ENCODE results near the gene GRIK3. TPM values are rescaled to one million over a fixed set of nuclear protein-coding genes. Genes with fewer than 3 reads are reported as not detected.

GRIK3 gene
- total RNA-seq, 4 donors from 2014 or later: 0.13 to 0.42 (median 0.15) TPM; not detected in 1

DNA sequence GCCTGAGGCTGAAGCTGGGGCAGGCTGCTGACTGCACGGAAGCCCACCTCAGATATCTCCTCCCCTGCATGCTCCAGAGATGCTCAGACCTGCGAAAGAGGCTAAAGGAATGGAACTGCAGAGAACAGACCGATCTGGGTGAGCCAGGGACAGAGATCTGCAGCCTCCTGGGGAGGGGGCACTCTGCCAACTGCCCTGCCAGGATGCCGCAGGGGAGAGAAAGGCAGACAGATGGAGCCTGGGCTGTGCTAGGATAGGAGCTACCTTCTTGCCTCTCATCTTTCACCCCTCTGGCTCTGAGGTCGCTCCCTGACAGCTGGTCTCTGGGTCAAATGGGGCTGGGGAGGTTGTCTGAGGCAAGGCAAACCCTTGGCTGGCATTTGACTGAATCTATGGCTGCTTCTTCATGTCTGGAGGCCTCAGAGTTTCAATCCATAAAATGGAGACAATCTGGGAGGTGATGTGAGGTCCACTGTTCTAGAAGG, 238.2 kb downstream of the GRIK3 start:
- H3K9me3 ChIP-seq: no peaks in the 10 kb centered on the region
- TF ChIP-seq, protein P1, sequence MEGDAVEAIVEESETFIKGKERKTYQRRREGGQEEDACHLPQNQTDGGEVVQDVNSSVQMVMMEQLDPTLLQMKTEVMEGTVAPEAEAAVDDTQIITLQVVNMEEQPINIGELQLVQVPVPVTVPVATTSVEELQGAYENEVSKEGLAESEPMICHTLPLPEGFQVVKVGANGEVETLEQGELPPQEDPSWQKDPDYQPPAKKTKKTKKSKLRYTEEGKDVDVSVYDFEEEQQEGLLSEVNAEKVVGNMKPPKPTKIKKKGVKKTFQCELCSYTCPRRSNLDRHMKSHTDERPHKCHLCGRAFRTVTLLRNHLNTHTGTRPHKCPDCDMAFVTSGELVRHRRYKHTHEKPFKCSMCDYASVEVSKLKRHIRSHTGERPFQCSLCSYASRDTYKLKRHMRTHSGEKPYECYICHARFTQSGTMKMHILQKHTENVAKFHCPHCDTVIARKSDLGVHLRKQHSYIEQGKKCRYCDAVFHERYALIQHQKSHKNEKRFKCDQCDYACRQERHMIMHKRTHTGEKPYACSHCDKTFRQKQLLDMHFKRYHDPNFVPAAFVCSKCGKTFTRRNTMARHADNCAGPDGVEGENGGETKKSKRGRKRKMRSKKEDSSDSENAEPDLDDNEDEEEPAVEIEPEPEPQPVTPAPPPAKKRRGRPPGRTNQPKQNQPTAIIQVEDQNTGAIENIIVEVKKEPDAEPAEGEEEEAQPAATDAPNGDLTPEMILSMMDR (IDR thresholded peaks at IDR 0.05): no peak
- no peak for TF ChIP-seq POLR2A (IDR thresholded peaks at IDR 0.05)
- H3K36me3 ChIP-seq: no peaks in the 10 kb centered on the region
- no peaks in the 10 kb centered on the region for H3K4me1 ChIP-seq
- H3K4me3 ChIP-seq (replicated peaks in 1 of 3): no peak overlapping the region
- intact Hi-C loops (cut with DNase I): no loop called here
- 84 to 91% methylated on average over 5 of the region's 5 CpGs for whole genome bisulfite sequencing, 2 donors
- no peaks in the 10 kb centered on the region for H3K27me3 ChIP-seq
- no peak for DNase-seq
- H3K27ac ChIP-seq: no peak overlapping the region

DNA sequence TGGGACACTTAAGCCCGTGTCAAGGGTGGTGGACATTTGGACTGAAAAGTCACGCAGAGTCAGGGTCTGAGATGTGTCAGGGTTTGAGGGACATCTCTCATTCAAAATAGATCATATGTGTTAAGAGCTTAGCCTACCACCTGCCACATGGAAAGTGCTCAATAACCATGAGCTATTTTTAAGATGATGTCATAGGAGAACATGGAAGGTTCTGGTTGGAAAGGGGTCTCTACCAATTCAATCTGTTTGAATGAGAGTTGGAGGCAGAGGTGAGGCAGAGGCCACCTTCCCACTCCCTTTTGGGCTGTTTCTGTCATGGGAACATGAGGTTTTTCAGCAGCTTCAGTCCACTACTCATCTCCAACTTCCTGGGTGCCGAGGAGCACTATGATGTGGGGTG, 239.9 kb downstream of the GRIK3 start:
- WGBS, 2 donors: 73 to 80% methylated on average over 3 of the region's 3 CpGs
- no peaks in the 10 kb centered on the region for H3K4me1 ChIP-seq
- no peaks in the 10 kb centered on the region for H3K27me3 ChIP-seq
- H3K9me3 ChIP-seq: no peaks in the 10 kb centered on the region
- no peak overlapping the region for H3K27ac ChIP-seq
- intact Hi-C loops (cut with DNase I): no loop called here
- no peak for DNase-seq
- no peak overlapping the region for H3K4me3 ChIP-seq (replicated peaks in 1 of 3)
- TF ChIP-seq, protein P1 (IDR thresholded peaks at IDR 0.05): no peak
- TF ChIP-seq POLR2A (IDR thresholded peaks at IDR 0.05): no peak
- H3K36me3 ChIP-seq: no peaks in the 10 kb centered on the region

DNA sequence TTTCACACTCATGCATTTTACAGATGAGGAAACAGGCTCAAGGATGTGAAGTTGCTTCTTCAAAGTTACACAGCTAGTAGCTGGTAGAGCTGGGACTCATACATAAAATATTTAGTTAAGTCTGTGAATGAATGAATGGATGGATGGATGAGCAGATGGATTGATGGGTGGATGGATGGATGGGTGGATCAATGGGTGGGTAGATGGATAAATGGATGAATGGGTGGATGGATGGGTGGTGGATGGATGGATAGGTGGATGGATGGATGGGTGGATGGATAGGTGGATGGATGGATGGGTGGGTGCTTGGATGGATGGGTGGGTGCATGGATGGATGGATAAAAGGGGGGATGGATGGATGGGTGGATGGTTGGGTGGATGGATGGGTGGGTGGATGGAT, 240.9 kb downstream of the GRIK3 start:
- Histone ChIP-seq H3K4me1 (no peaks in the 10 kb centered on the region), H3K4me3 (replicated peaks in 1 of 3) (no peak overlapping the region), H3K9me3 (no peaks in the 10 kb centered on the region), H3K27me3 (no peaks in the 10 kb centered on the region), H3K36me3 (no peaks in the 10 kb centered on the region), H3K27ac (no peak overlapping the region)
- no peak for DNase-seq
- no peak for TF ChIP-seq POLR2A (IDR thresholded peaks at IDR 0.05)
- TF ChIP-seq, protein P1 (IDR thresholded peaks at IDR 0.05): no peak
- intact Hi-C loops (cut with DNase I): no loop called here

DNA sequence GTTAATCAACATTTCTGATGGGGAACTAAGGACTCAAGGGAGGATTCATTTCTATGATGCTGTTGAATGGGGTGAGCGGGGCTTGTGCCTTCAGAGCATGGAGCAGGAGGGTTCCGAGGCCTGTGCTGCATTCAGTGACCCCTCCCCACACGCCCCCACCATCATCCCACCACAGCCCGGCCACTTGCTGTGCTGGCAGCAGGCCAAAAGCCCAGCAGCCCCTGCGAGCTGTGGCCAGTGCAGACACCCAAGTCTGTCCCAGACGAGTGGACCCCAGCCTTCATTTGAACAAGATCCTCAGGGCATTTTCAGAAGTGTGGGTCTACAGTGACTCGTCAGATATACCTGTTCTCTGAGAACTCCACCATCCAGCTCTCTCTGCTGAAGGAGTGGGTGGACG, 242.0 kb downstream of the GRIK3 start:
- H3K4me1 ChIP-seq: no peaks in the 10 kb centered on the region
- H3K4me3 ChIP-seq (replicated peaks in 1 of 3): no peak overlapping the region
- H3K9me3 ChIP-seq: no peaks in the 10 kb centered on the region
- no peaks in the 10 kb centered on the region for H3K27me3 ChIP-seq
- no peak overlapping the region for H3K27ac ChIP-seq
- 35 to 48% methylated on average over 8 of the region's 8 CpGs for WGBS, 2 donors
- no peak for DNase-seq
- TF ChIP-seq, protein P1 (IDR thresholded peaks at IDR 0.05): no peak
- TF ChIP-seq POLR2A (IDR thresholded peaks at IDR 0.05): no peak
- no peaks in the 10 kb centered on the region for H3K36me3 ChIP-seq
- intact Hi-C loops (cut with DNase I): no loop called here

DNA sequence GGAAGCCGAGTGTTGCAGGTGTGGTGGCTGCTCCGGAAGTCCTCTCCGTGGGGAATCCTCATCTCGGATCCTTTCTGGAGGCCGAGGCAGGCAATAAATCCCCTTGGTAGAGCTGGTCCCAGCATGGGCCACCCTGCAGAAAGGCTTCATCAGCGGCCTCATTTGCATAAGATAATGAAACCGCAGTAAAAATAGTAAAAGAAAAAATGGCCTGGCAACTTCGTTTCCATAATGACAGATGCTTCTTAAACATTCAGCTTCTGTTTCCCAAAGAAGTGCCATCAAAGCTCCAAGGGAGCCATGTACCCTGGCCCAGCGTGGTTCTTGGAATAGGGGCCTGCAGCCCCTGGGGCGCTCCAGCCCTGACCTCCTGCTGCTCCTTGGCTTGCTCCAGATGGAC, 244.1 kb downstream of the GRIK3 start:
- WGBS, 2 donors: 66 to 68% methylated on average over 10 of the region's 10 CpGs
- DNase-seq: no peak
- Histone ChIP-seq H3K9me3 (no peaks in the 10 kb centered on the region), H3K27ac (no peak overlapping the region), H3K27me3 (no peaks in the 10 kb centered on the region), H3K4me1 (no peaks in the 10 kb centered on the region), H3K4me3 (replicated peaks in 1 of 3) (no peak overlapping the region), H3K36me3 (no peaks in the 10 kb centered on the region)
- intact Hi-C loops (cut with DNase I): no loop called here
- TF ChIP-seq POLR2A (IDR thresholded peaks at IDR 0.05): no peak
- TF ChIP-seq, protein P1 (IDR thresholded peaks at IDR 0.05): no peak
